Measurements from ENCODE around the gene OSMR. TPM values are rescaled to one million over a fixed set of nuclear protein-coding genes. Genes with fewer than 3 reads are reported as not detected.

OSMR gene
- polyA plus RNA-seq, 1 donor from 2014 or later, result not detected

- H3K36me3 ChIP-seq (ENCODE audit: insufficient read depth, low read length), result no peaks in the 10 kb centered on the region
- H3F3A ChIP-seq (ENCODE audit: insufficient read depth, low read length, poor library complexity, severe bottlenecking), result no peaks in the 10 kb centered on the region
- no peak overlapping the region for H2AFZ ChIP-seq (ENCODE audit: low read depth, low read length)
- H3K9me3 ChIP-seq (ENCODE audit: low read length), result no peaks in the 10 kb centered on the region
- no peak for TF ChIP-seq RAD21 (conservative IDR thresholded peaks at IDR 0.05)
- TF ChIP-seq EZH2 (IDR thresholded peaks at IDR 0.05; ENCODE audit: borderline replicate concordance, insufficient read depth, low read length, poor library complexity, severe bottlenecking), result no peak
- TF ChIP-seq CTCF (IDR thresholded peaks at IDR 0.05; ENCODE audit: poor library complexity, severe bottlenecking), result no peak
- TF ChIP-seq MXI1 (conservative IDR thresholded peaks at IDR 0.05; ENCODE audit: poor library complexity, severe bottlenecking), result no peak
- no peak for TF ChIP-seq TAF1 (IDR thresholded peaks at IDR 0.05; ENCODE audit: low read depth)
- TF ChIP-seq POLR2AphosphoS5 (IDR thresholded peaks at IDR 0.05), result no peak
- no peak for TF ChIP-seq REST (IDR thresholded peaks at IDR 0.05; ENCODE audit: borderline replicate concordance)
- no peak for TF ChIP-seq SMC3 (conservative IDR thresholded peaks at IDR 0.05; ENCODE audit: poor library complexity)
- no peak for TF ChIP-seq EP300 (conservative IDR thresholded peaks at IDR 0.05; ENCODE audit: poor library complexity, severe bottlenecking)
- H3K9me2 ChIP-seq (ENCODE audit: insufficient read depth, low read length), result no peaks in the 10 kb centered on the region
- no peak overlapping the region for H3K4me2 ChIP-seq (ENCODE audit: low read length)
- no peak overlapping the region for H3K4me3 ChIP-seq (ENCODE audit: low read length)
- no peak overlapping the region for H3K9ac ChIP-seq (ENCODE audit: low read length)
- H4K20me1 ChIP-seq (ENCODE audit: insufficient read depth), result no peaks in the 10 kb centered on the region
- no peak overlapping the region for H3K27ac ChIP-seq (ENCODE audit: low read length)
- no peaks in the 10 kb centered on the region for H3K27me3 ChIP-seq (ENCODE audit: insufficient read depth, low read depth, low read length)
- H3K79me2 ChIP-seq (replicated peaks; ENCODE audit: insufficient read depth, low read length), result no peaks in the 10 kb centered on the region
Measured at GRCh38 chr5:38878391-38879077, 32.7 kb downstream of the OSMR start.

GRCh38 chr5:38879078-38879460 lies 33.3 kb downstream of the OSMR start:
- H3F3A ChIP-seq (ENCODE audit: insufficient read depth, low read length, poor library complexity, severe bottlenecking), result no peaks in the 10 kb centered on the region
- no peaks in the 10 kb centered on the region for H3K79me2 ChIP-seq (replicated peaks; ENCODE audit: insufficient read depth, low read length)
- no peak overlapping the region for H2AFZ ChIP-seq (ENCODE audit: low read depth, low read length)

More at GRCh38 chr5:38879078-38879460, 33.3 kb downstream of the OSMR start:
- Histone ChIP-seq H3K27ac (ENCODE audit: low read length) (no peak overlapping the region), H3K9me3 (ENCODE audit: low read length) (no peaks in the 10 kb centered on the region), H3K9me2 (ENCODE audit: insufficient read depth, low read length) (no peaks in the 10 kb centered on the region), H3K36me3 (ENCODE audit: insufficient read depth, low read length) (no peaks in the 10 kb centered on the region), H3K4me3 (ENCODE audit: low read length) (no peak overlapping the region), H4K20me1 (ENCODE audit: insufficient read depth) (no peaks in the 10 kb centered on the region), H3K27me3 (ENCODE audit: insufficient read depth, low read depth, low read length) (no peaks in the 10 kb centered on the region), H3K4me2 (ENCODE audit: low read length) (no peak overlapping the region), H3K9ac (ENCODE audit: low read length) (no peak overlapping the region)
- TF ChIP-seq EZH2 (IDR thresholded peaks at IDR 0.05; ENCODE audit: borderline replicate concordance, insufficient read depth, low read length, poor library complexity, severe bottlenecking) (no peak), SMC3 (conservative IDR thresholded peaks at IDR 0.05; ENCODE audit: poor library complexity) (no peak), MXI1 (conservative IDR thresholded peaks at IDR 0.05; ENCODE audit: poor library complexity, severe bottlenecking) (no peak), RAD21 (conservative IDR thresholded peaks at IDR 0.05) (no peak), REST (IDR thresholded peaks at IDR 0.05; ENCODE audit: borderline replicate concordance) (no peak), TAF1 (IDR thresholded peaks at IDR 0.05; ENCODE audit: low read depth) (no peak), EP300 (conservative IDR thresholded peaks at IDR 0.05; ENCODE audit: poor library complexity, severe bottlenecking) (no peak), POLR2AphosphoS5 (IDR thresholded peaks at IDR 0.05) (no peak), CTCF (IDR thresholded peaks at IDR 0.05; ENCODE audit: poor library complexity, severe bottlenecking) (no peak)
